CD4-positive, alpha-beta memory T cell (primary cell): Measurements from ENCODE around the gene LTBP1. TPM values are rescaled to one million over a fixed set of nuclear protein-coding genes. Genes with fewer than 3 reads are reported as not detected.

Source experiments
- CTCF ChIA-PET: fragments of 350-600 bp; sonication (Branson Sonifier 250); formaldehyde crosslinking; loops from one replicate; lab custom pipeline; 2021; ENCODE audit warnings: inconsistent platforms; ENCODE audit not compliant: partially characterized antibody; lab: Charles Lee
- POLR2A ChIA-PET: fragments of 350-600 bp; sonication (Branson Sonifier 250); formaldehyde crosslinking; loops from one replicate; lab custom pipeline; 2021; ENCODE audit not compliant: partially characterized antibody; lab: Charles Lee
- DNase-seq, 5 donors: peaks; one replicate each; pipeline versions ENCODE4 v3.0.0 to v3.0.0-alpha.2; 2020 to 2022; ENCODE audit warnings: mixed read lengths in 1 of 5
- H3K27ac ChIP-seq: one replicate; pipeline ENCODE4 v1.7.0; 2013; ENCODE audit warnings: low read depth, low read length
- H3K27me3 ChIP-seq: 2 replicates; pipeline ENCODE4 v1.7.0; 2013; ENCODE audit warnings: mild to moderate bottlenecking, low read length, moderate library complexity; ENCODE audit not compliant: insufficient read depth
- H3K36me3 ChIP-seq: 2 replicates; pipeline ENCODE4 v1.7.0; 2013; ENCODE audit warnings: mild to moderate bottlenecking, low read length, moderate library complexity; ENCODE audit not compliant: insufficient read depth
- H3K4me1 ChIP-seq: 2 replicates; pipeline ENCODE4 v1.7.0; 2013; ENCODE audit warnings: mild to moderate bottlenecking, low read length, moderate library complexity; ENCODE audit not compliant: insufficient read depth
- H3K4me3 ChIP-seq, 2 donors: one replicate each; pipeline ENCODE4 v1.7.0; 2013; ENCODE audit warnings: low read length in 2 of 2, mild to moderate bottlenecking in 1 of 2
- H3K9me3 ChIP-seq, 2 donors: one replicate each; pipeline ENCODE4 v1.7.0; 2013; ENCODE audit warnings: low read length in 2 of 2, control low read depth in 1 of 2; ENCODE audit not compliant: control insufficient read depth in 1 of 2
- H3K27ac Mint-ChIP-seq, 7 donors: one replicate each; pipeline ENCODE4 v1.8.0; 2020 to 2021; ENCODE audit warnings: mixed read lengths in 7 of 7, mild to moderate bottlenecking in 6 of 7, inconsistent platforms in 3 of 7, moderate library complexity in 3 of 7
- H3K27me3 Mint-ChIP-seq, 2 donors: one replicate each; pipeline ENCODE4 v1.8.0; 2020 to 2021; ENCODE audit warnings: mixed read lengths in 2 of 2
- H3K36me3 Mint-ChIP-seq, 2 donors: one replicate each; pipeline ENCODE4 v1.8.0; 2020 to 2021; ENCODE audit warnings: mixed read lengths in 2 of 2, inconsistent platforms in 1 of 2, mild to moderate bottlenecking in 1 of 2
- H3K4me1 Mint-ChIP-seq, 4 donors: one replicate each; pipeline ENCODE4 v1.8.0; 2020 to 2021; ENCODE audit warnings: mixed read lengths in 4 of 4, mild to moderate bottlenecking in 1 of 4
- H3K4me3 Mint-ChIP-seq, 8 donors: one replicate each; pipeline ENCODE4 v1.8.0; 2020 to 2021; ENCODE audit warnings: mixed read lengths in 8 of 8, mild to moderate bottlenecking in 7 of 8, moderate library complexity in 6 of 8, inconsistent platforms in 3 of 8
- H3K9me3 Mint-ChIP-seq, 8 donors: one replicate each; pipeline ENCODE4 v1.8.0; 2020 to 2021; ENCODE audit warnings: mixed read lengths in 8 of 8, mild to moderate bottlenecking in 5 of 8, inconsistent platforms in 3 of 8, moderate library complexity in 1 of 8
- intact Hi-C: fragments of 100-400 bp; cut with micrococcal nuclease; formaldehyde crosslinking; loops from one replicate; pipeline ENCODE4 v1.15.1; 2023
- polyA plus RNA-seq, 2 donors: library from polyadenylated mRNA; unstranded; fragments of 300-500 nt; fragmentation: Illumina TruSeq; gene quantifications; one replicate each; pipeline ENCODE4 v1.2.3, GENCODE V29; 2021
- total RNA-seq, 2 experiments: library from RNA; stranded (reverse); gene quantifications; one replicate each; pipeline ENCODE4 v1.2.3, GENCODE V29; 2021

Gene LTBP1
- total and polyA plus RNA-seq, 4 experiments from 2014 or later = 0.44 TPM; not detected in 3

- Mint-ChIP-seq H3K4me1 (no peaks in the 10 kb centered on the region), H3K36me3 (no peaks in the 10 kb centered on the region), H3K27ac (no peak overlapping the region), H3K4me3 (no peak overlapping the region), H3K27me3 (peaks cover 1 to 8% of the 10 kb centered on the region in 2 donors), H3K9me3 (no peaks in the 10 kb centered on the region)
- Histone ChIP-seq H3K27ac (no peak overlapping the region), H3K4me3 (no peak overlapping the region), H3K9me3 (no peaks in the 10 kb centered on the region), H3K4me1 (no peaks in the 10 kb centered on the region), H3K27me3 (no peaks in the 10 kb centered on the region), H3K36me3 (no peaks in the 10 kb centered on the region)
- intact Hi-C loops = no loop called here
- DNase-seq = no peak
- ChIA-PET CTCF (no interaction called here), POLR2A (no interaction called here)
These were observed 270.7 kb downstream of the LTBP1 start for GRCh38 chr2:33217406-33217805.

- Mint-ChIP-seq H3K27ac (no peak overlapping the region), H3K36me3 (no peaks in the 10 kb centered on the region), H3K4me1 (no peaks in the 10 kb centered on the region), H3K9me3 (no peaks in the 10 kb centered on the region), H3K27me3 (peaks cover 1 to 8% of the 10 kb centered on the region in 2 donors), H3K4me3 (no peak overlapping the region)
- H3K27me3 ChIP-seq = no peaks in the 10 kb centered on the region
- H3K27ac ChIP-seq = no peak overlapping the region
- H3K9me3 ChIP-seq = no peaks in the 10 kb centered on the region
- no peak overlapping the region for H3K4me3 ChIP-seq
- H3K4me1 ChIP-seq = no peaks in the 10 kb centered on the region
- no peak for DNase-seq
- CTCF ChIA-PET = no interaction called here
- intact Hi-C loops = no loop called here
- POLR2A ChIA-PET = no interaction called here
- H3K36me3 ChIP-seq = no peaks in the 10 kb centered on the region
These were observed 272.4 kb downstream of the LTBP1 start for GRCh38 chr2:33219114-33219513.

GRCh38 chr2:33219850-33220275 lies 273.1 kb downstream of the LTBP1 start:
- no peaks in the 10 kb centered on the region for H3K4me1 ChIP-seq
- DNase-seq = no peak
- CTCF ChIA-PET = no interaction called here
- H3K4me3 ChIP-seq = no peak overlapping the region
- intact Hi-C loops = no loop called here
- no peaks in the 10 kb centered on the region for H3K36me3 ChIP-seq
- no peaks in the 10 kb centered on the region for H3K9me3 ChIP-seq
- H3K27me3 Mint-ChIP-seq = peaks cover 1 to 6% of the 10 kb centered on the region in 2 donors
- H3K4me3 Mint-ChIP-seq = no peak overlapping the region
- no peaks in the 10 kb centered on the region for H3K27me3 ChIP-seq
- H3K36me3 Mint-ChIP-seq = no peaks in the 10 kb centered on the region
- no peak overlapping the region for H3K27ac Mint-ChIP-seq
- POLR2A ChIA-PET = no interaction called here
- H3K4me1 Mint-ChIP-seq = no peaks in the 10 kb centered on the region
- no peaks in the 10 kb centered on the region for H3K9me3 Mint-ChIP-seq
- H3K27ac ChIP-seq = no peak overlapping the region

GRCh38 chr2:33220533-33220932 lies 273.8 kb downstream of the LTBP1 start:
- DNase-seq = no peak
- no peaks in the 10 kb centered on the region for H3K27me3 ChIP-seq
- H3K9me3 Mint-ChIP-seq = no peaks in the 10 kb centered on the region
- intact Hi-C loops = no loop called here
- no peak overlapping the region for H3K27ac Mint-ChIP-seq
- H3K9me3 ChIP-seq = no peaks in the 10 kb centered on the region
- no peaks in the 10 kb centered on the region for H3K36me3 ChIP-seq
- ChIA-PET POLR2A (no interaction called here), CTCF (no interaction called here)
- no peak overlapping the region for H3K27ac ChIP-seq
- H3K27me3 Mint-ChIP-seq = peaks cover 1 to 6% of the 10 kb centered on the region in 2 donors
- H3K36me3 Mint-ChIP-seq = no peaks in the 10 kb centered on the region
- no peak overlapping the region for H3K4me3 Mint-ChIP-seq
- no peak overlapping the region for H3K4me3 ChIP-seq
- H3K4me1 Mint-ChIP-seq = no peaks in the 10 kb centered on the region
- H3K4me1 ChIP-seq = no peaks in the 10 kb centered on the region

GRCh38 chr2:33221046-33221784 lies 274.5 kb downstream of the LTBP1 start:
- intact Hi-C loops = no loop called here

GRCh38 chr2:33222309-33222708 lies 275.6 kb downstream of the LTBP1 start:
- POLR2A ChIA-PET = no interaction called here

More at GRCh38 chr2:33221046-33221784, 274.5 kb downstream of the LTBP1 start:
- Mint-ChIP-seq H3K27ac (no peak overlapping the region), H3K36me3 (no peaks in the 10 kb centered on the region), H3K4me3 (no peak overlapping the region), H3K4me1 (no peaks in the 10 kb centered on the region), H3K27me3 (peaks cover 1 to 2% of the 10 kb centered on the region in 2 donors), H3K9me3 (no peaks in the 10 kb centered on the region)
- Histone ChIP-seq H3K4me3 (no peak overlapping the region), H3K9me3 (no peaks in the 10 kb centered on the region), H3K27ac (no peak overlapping the region), H3K27me3 (no peaks in the 10 kb centered on the region), H3K36me3 (no peaks in the 10 kb centered on the region), H3K4me1 (no peaks in the 10 kb centered on the region)
- ChIA-PET POLR2A (no interaction called here), CTCF (no interaction called here)
- DNase-seq = no peak

GRCh38 chr2:33223856-33224255 lies 277.1 kb downstream of the LTBP1 start:
- Mint-ChIP-seq H3K9me3 (no peaks in the 10 kb centered on the region), H3K4me3 (no peak overlapping the region), H3K27ac (no peak overlapping the region), H3K36me3 (no peaks in the 10 kb centered on the region), H3K27me3 (peaks cover 0 to 2% of the 10 kb centered on the region in 2 donors), H3K4me1 (no peaks in the 10 kb centered on the region)
- Histone ChIP-seq H3K27ac (no peak overlapping the region), H3K36me3 (no peaks in the 10 kb centered on the region), H3K4me3 (no peak overlapping the region), H3K27me3 (no peaks in the 10 kb centered on the region), H3K9me3 (no peaks in the 10 kb centered on the region), H3K4me1 (no peaks in the 10 kb centered on the region)
- ChIA-PET POLR2A (no interaction called here), CTCF (no interaction called here)
- DNase-seq = no peak
- intact Hi-C loops = no loop called here

More at GRCh38 chr2:33222309-33222708, 275.6 kb downstream of the LTBP1 start:
- Histone ChIP-seq H3K27me3 (no peaks in the 10 kb centered on the region), H3K36me3 (no peaks in the 10 kb centered on the region), H3K9me3 (no peaks in the 10 kb centered on the region), H3K4me3 (no peak overlapping the region), H3K27ac (no peak overlapping the region), H3K4me1 (no peaks in the 10 kb centered on the region)
- Mint-ChIP-seq H3K4me3 (no peak overlapping the region), H3K4me1 (no peaks in the 10 kb centered on the region), H3K27me3 (peaks cover 0 to 2% of the 10 kb centered on the region in 2 donors), H3K36me3 (no peaks in the 10 kb centered on the region), H3K9me3 (no peaks in the 10 kb centered on the region), H3K27ac (no peak overlapping the region)
- DNase-seq = no peak
- intact Hi-C loops = no loop called here
- CTCF ChIA-PET = no interaction called here
